Endometrial microvascular endothelial cells (primary cell): Measurements from ENCODE around the gene THSD7A. TPM values are rescaled to one million over a fixed set of nuclear protein-coding genes. Genes with fewer than 3 reads are reported as not detected.
"Not testable (repeated sequence)": the region's sequence is repeated elsewhere in the genome, so short reads cannot be mapped to it uniquely, and the experiment has no call there.

Experiments
- in situ Hi-C: cut with HindIII; loops from 2 replicates; pipeline ENCODE4 v1.10.0; 2017; ENCODE audit warnings: low sequenced_read_pairs, low pct_unique_long_range_greater_than_20kb; ENCODE audit errors: inconsistent ontology term
- total RNA-seq: library from RNA; depleted of rRNA; stranded (reverse); fragments of >200 nt; gene quantifications from one replicate; pipeline ENCODE4 v1.2.3, GENCODE V29; 2015; ENCODE audit errors: inconsistent ontology term

THSD7A gene
- total RNA-seq, 1 donor from 2014 or later: 3.6 TPM

DNA sequence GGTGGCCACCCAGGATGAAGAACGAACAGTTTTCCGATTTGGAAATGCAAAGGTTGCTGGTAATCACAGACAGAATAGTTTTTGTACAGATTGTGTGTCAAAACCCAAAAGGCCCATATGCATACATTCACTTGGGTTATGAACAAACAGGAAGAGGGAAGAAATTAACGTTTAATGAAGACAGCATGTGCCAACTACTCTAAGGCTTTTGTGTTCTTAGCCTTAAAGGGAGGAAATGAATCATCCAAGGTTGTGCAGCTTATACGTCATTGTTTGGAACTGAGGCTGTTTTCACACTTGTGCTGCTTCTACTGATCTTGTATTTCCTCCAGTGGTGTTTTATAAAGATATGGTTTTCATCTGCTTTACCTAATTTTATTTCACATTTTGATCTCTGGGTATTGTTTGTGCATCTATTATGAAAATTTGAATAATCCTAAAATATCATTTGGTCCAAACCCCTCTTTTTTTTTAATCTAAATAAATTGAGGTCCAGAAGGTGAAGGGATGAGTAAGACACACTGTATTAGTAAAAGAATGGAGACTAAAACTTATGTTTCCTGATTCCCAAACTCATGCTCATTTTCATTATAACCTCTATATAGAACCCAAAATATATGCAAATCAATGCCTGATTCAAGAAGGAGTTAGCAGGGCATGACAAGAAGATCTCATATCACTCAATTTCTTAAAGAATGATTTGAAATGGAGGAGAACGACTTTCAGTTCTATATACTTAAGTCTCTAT lies 373.1 kb downstream of the THSD7A start:
- in situ Hi-C loops: no loop called here

DNA sequence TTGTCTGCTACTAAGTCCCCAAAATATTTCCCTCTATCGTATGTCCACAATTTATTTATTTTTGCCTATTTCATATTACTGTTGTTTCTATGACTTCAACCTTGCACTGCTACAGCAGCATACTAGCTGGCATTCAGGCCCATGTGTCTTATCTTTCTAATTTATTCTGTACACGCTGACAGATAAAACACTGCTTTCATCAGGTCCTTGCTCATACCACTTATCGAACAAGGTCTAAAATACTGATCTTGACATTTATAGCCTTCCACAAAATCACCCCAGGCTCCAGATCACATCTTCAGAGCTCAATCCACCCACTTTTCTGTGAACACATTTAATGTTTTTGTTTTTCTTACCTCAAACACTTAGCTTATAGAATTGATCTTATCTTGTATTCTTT lies 374.6 kb downstream of the THSD7A start:
- in situ Hi-C loops: no loop called here

DNA sequence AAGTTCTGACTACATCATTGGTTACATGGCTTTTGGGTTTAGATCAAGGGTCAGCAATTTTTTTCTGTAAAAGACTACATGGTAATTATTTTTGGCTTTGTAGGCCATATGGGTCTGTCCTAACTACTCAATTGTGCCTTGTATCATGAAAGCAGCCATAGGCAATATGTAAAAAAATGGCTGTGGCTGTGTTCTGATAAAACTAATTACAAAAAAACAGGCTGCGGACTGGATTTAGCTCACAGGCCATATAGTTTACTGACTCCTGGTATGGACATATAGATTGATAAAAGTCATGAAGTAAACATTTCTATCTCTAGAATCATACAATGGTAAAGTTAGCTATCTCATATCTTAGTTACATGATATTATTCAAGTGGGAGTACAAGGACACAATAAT lies 375.4 kb downstream of the THSD7A start:
- in situ Hi-C loops: no loop called here

DNA sequence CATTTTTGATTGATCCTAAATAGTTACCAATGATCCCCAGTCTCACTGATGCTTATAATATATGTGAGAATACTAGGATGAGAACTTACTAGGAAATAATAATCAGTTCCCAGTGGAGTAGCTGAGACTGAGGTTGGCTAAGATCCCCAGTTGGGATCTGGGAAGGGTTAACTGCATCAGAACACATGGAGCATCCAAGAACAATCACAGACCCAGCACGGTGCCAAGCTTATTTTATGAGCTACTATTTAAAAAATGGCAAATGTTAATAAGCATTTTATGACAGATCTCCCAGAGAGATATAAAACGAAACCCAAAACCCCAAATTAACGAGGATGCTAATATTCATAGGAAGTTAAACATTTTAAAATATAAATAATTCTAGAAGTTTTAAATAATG lies 379.5 kb downstream of the THSD7A start:
- in situ Hi-C loops: no loop called here

- in situ Hi-C loops: no loop called here
These were observed 381.7 kb downstream of the THSD7A start for GRCh38 chr7:11450281-11450680.

DNA sequence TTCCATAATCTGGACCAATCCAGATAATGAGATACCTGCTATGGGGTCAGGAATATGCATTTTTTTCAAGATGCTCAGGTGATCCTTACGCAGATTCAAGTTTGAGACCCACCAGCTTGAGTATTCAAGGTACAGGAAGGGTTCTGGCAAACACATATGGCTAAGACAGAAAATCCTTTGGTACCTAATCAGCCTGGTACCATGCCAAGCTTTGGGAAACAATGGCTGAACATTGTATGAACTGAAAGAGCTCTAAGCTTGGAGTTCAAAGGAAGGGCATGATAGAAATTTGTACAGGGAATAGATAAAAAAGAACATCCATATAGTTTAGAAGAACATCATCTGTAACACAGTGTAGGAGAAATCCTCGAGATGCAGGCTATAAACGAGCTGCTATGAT lies 382.7 kb downstream of the THSD7A start:
- in situ Hi-C loops: no loop called here

DNA sequence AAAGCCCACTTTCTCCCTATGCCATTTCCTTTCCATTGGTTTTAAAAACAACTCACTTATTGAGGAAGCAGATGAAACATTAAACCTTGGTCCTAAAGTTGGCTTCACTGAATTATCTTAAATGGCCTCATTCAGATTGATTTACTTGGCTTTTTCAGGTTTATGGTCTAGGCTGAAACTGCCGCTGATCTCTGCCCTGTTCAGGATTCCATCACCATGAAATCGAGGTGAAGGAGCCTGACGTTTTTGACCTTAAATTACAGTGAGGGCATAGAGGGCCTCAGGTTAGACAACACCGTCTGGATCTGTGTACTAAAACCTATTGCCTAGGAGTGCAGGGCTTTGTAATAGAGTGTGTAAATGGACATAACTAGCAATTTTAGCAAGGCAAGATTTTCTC lies 383.7 kb downstream of the THSD7A start:
- in situ Hi-C loops: no loop called here

DNA sequence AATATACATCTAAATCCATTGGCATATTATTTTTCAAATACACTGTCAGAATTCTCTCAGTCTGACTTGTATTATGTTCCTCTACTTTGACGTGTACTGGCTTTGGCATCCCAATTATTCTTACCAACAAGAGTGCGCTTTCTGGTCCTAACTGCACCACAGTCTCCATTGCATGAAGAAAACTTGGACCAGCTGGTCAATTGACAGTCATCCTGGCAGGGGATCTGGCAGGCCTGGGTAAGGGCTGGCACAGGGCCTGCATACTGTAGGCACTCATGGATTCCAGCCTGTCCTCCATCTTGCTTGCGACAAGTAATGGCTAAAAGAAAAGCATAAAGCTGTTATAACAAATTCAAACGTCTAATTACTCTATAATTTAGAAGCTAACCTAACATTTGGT lies 384.9 kb downstream of the THSD7A start:
- in situ Hi-C loops: no loop called here

DNA sequence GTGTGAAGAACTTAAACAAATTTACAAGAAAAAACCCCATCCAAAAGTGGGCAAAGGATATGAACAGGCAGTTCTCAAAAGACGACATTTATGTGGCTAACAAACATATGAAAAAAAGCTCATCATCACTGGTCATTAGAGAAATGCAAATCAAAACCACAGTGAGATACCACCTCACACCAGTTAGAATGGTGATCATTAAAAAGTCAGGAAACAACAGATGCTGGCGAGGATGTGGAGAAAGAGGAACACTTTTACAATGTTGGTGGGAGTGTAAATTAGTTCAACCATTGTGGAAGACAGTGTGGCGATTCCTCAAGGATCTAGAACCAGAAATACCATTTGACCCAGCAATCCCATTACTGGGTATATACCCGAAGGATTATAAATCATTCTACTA lies 388.1 kb downstream of the THSD7A start:
- in situ Hi-C loops: not testable (repeated sequence)

DNA sequence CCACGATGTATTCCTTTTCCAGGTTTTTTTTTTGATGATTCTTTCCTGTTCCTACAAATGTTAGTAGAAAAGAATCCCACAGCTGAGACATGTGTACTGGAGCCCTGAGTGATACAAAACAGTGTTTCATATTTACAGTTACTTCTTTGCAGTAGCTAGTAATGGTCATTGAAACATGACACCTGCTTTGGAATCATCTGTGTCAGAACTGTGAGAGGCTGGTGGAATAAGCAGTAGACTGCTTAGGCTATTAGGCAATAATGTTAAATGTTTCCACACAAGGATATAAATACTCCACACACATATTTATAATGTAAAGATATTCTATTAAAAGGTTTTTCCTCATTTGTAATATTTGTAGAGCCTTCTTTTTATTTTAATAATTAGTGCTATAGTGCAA lies 394.0 kb downstream of the THSD7A start:
- in situ Hi-C loops: no loop called here

GRCh38 chr7:11436773-11437524 lies 395.0 kb downstream of the THSD7A start:
- in situ Hi-C loops: no loop called here

- in situ Hi-C loops: no loop called here
These were observed 395.7 kb downstream of the THSD7A start for GRCh38 chr7:11436316-11436715.

- in situ Hi-C loops: no loop called here
These were observed 397.6 kb downstream of the THSD7A start for GRCh38 chr7:11434366-11434765.

GRCh38 chr7:11430841-11431240 lies 401.2 kb downstream of the THSD7A start:
- in situ Hi-C loops: no loop called here

DNA sequence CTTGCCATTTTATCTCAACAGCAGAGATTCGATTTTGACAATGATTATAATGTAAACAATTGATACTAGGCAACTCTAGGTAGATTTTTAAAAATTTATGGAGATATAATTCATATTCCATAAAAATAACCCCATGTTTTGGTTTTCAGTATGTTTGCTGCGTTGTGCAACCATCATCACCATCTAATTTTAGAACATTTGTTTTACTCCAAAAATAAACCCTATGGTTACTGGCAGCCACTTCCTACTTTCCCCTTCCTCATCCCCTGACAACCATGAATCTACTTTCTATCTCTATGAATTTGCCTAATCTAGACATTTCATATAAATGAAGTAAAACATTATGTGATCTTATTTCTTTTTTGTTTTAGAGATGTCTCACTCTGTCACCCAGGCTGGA lies 401.9 kb downstream of the THSD7A start:
- in situ Hi-C loops: no loop called here

DNA sequence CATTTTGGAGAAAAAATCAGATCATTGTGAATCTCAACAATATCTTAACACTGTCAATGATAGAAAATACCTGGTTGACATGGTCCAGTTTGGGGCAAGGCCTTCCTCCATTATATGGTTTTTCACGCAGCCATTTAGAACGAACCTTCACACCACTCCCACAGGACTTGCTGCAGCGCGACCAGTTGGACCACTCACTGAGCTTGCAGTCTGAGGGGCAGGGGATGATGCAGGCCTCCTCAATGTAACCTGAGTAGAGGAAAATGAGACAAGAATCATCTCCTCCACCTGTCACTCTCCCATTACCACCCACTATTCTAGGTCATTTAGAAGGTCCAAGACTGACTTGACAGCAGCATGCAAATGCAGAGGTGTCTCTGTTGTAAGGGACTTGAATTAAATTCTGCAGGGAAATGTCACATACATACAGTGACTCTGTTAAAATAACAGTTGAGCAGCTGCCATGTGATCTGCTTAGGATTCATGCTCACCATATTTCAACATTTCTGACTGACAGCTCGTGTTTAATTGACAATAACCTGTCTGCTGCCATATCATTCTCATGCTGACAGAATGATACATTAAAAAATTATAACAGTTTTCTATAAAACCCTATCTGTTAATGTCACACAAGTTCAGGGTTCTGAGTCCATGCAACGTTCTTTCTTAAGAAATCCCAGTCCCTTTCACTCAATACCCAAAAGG lies 403.0 kb downstream of the THSD7A start:
- in situ Hi-C loops: no loop called here

DNA sequence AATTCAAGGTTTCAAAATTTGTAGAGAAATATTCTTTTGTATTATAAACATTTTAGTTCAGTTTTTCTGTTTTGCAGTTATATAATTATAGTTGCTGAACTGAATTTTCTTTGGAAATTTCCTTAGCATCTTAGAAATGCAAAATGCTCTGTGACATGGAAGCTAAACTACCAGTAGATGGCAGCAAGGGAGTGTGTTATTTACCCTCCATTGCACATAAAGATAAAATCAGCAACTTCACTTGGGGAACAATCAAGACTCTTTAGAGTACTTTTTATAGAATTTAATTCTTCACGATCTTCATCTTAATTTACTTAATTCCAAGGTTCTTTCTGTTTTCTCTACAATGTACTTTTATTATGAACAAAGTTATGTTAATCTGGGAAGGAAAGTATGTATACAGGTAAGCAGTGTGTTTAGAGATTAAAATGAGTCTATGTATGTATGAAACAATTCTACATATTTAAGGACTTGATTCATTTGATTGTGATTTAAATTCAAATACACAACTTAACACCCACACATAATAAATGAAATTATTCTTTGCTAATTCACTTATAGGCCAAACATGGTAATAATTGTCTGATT lies 404.2 kb downstream of the THSD7A start:
- in situ Hi-C loops: no loop called here

GRCh38 chr7:11424006-11424405 lies 408.0 kb downstream of the THSD7A start:
- in situ Hi-C loops: no loop called here

- in situ Hi-C loops: no loop called here
These were observed 411.9 kb downstream of the THSD7A start for GRCh38 chr7:11420049-11420448.
